ENCODE data around the gene GPR137C.

- TF ChIP-seq CTCF (IDR thresholded peaks at IDR 0.05) = no peak
- peak in 1 of 2 donors; percentile 33 for TF ChIP-seq POLR2A (IDR thresholded peaks at IDR 0.05)
- TF ChIP-seq EP300 (IDR thresholded peaks at IDR 0.05) = peak in 1 of 2 donors; percentile 64
Observed at GRCh38 chr14:52553671-52554575, 1.3 kb downstream of the GPR137C start.

Data from tibial nerve (tissue), 4 donors.